ENCODE results near the gene PHKA1.
A peak's percentile ranks its signal among the peaks of the same experiment; 100 is the strongest.

The PHKA1 gene

DNA sequence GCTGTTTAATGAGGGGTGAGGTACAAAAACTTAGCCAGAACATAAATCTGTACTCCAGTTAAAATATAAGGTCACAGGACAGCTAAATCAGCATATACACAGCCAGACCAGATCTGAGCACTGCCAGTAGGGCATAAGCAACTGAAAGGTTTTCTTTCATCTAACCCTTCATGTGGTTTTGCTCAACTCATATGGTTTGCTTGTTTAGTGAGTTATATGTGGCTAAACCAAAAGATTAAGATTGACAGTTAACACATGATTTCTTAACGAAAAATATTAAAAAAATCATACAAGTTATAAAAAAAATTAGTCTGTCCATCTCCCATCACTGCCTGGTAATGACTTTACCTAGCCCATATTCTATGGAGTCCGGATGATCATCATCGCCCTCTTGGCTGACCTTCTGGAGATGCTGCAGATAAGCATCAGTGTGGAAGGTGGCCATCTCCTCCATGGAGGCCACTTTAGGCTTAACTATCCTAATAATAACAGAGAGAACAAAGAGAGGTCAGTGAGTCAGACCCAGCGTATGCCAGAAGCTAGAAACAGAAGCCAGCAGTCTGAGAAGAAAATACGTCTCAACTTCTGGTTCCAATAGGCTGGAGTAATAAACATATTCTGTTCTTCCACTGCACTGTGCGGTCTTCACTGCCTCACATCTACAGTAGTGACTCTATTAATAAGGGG, 145.6 kb downstream of the PHKA1 start:
- TF ChIP-seq FOXM1 (IDR thresholded peaks at IDR 0.05; ENCODE audit: borderline replicate concordance, low read depth) (no peak), CREB1 (IDR thresholded peaks at IDR 0.05; ENCODE audit: low read depth) (no peak), TAF1 (IDR thresholded peaks at IDR 0.05; ENCODE audit: low read depth) (no peak), YY1 (IDR thresholded peaks at IDR 0.05; ENCODE audit: low read depth) (no peak), CEBPB (IDR thresholded peaks at IDR 0.05) (no peak), TEAD4 (IDR thresholded peaks at IDR 0.05) (no peak), EGR1 (IDR thresholded peaks at IDR 0.05) (no peak), TCF12 (IDR thresholded peaks at IDR 0.05; ENCODE audit: low read depth) (no peak), ZBTB7A (IDR thresholded peaks at IDR 0.05; ENCODE audit: low read depth) (no peak), RAD21 (IDR thresholded peaks at IDR 0.05; ENCODE audit: low read depth) (no peak), NFIC (IDR thresholded peaks at IDR 0.05) (no peak)
- TF ChIP-seq, protein P1, sequence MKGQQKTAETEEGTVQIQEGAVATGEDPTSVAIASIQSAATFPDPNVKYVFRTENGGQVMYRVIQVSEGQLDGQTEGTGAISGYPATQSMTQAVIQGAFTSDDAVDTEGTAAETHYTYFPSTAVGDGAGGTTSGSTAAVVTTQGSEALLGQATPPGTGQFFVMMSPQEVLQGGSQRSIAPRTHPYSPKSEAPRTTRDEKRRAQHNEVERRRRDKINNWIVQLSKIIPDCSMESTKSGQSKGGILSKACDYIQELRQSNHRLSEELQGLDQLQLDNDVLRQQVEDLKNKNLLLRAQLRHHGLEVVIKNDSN (IDR thresholded peaks at IDR 0.05): no peak
- TF ChIP-seq, protein P2, sequence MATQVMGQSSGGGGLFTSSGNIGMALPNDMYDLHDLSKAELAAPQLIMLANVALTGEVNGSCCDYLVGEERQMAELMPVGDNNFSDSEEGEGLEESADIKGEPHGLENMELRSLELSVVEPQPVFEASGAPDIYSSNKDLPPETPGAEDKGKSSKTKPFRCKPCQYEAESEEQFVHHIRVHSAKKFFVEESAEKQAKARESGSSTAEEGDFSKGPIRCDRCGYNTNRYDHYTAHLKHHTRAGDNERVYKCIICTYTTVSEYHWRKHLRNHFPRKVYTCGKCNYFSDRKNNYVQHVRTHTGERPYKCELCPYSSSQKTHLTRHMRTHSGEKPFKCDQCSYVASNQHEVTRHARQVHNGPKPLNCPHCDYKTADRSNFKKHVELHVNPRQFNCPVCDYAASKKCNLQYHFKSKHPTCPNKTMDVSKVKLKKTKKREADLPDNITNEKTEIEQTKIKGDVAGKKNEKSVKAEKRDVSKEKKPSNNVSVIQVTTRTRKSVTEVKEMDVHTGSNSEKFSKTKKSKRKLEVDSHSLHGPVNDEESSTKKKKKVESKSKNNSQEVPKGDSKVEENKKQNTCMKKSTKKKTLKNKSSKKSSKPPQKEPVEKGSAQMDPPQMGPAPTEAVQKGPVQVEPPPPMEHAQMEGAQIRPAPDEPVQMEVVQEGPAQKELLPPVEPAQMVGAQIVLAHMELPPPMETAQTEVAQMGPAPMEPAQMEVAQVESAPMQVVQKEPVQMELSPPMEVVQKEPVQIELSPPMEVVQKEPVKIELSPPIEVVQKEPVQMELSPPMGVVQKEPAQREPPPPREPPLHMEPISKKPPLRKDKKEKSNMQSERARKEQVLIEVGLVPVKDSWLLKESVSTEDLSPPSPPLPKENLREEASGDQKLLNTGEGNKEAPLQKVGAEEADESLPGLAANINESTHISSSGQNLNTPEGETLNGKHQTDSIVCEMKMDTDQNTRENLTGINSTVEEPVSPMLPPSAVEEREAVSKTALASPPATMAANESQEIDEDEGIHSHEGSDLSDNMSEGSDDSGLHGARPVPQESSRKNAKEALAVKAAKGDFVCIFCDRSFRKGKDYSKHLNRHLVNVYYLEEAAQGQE (IDR thresholded peaks at IDR 0.05; ENCODE audit: low read depth): no peak
- TF ChIP-seq, protein P3, sequence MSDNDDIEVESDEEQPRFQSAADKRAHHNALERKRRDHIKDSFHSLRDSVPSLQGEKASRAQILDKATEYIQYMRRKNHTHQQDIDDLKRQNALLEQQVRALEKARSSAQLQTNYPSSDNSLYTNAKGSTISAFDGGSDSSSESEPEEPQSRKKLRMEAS (IDR thresholded peaks at IDR 0.05): no peak

DNA sequence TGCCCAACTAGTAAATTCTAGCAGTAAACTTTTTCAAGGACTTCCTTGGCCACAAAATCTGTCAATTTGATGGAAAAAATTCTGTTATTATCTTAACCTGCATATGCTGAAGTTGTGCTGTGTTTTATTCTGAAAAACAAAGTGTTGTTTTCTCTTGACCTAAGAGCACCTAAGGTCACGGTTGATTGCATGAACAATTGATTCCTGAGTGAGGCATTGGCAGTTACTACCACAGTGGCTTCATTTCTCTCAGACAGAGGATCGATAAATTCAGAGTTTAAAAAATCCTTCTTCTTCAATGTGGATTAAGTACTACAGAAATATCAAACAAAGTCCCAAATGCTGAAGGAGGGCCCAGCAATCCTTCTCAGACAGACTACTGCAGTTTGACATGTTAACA, 147.7 kb downstream of the PHKA1 start:
- TF ChIP-seq TAF1 (IDR thresholded peaks at IDR 0.05; ENCODE audit: low read depth): no peak
- TF ChIP-seq YY1 (IDR thresholded peaks at IDR 0.05; ENCODE audit: low read depth): no peak
- no peak for TF ChIP-seq FOXM1 (IDR thresholded peaks at IDR 0.05; ENCODE audit: borderline replicate concordance, low read depth)
- no peak for TF ChIP-seq CEBPB (IDR thresholded peaks at IDR 0.05)
- TF ChIP-seq EGR1 (IDR thresholded peaks at IDR 0.05): no peak
- no peak for TF ChIP-seq TEAD4 (IDR thresholded peaks at IDR 0.05)

DNA sequence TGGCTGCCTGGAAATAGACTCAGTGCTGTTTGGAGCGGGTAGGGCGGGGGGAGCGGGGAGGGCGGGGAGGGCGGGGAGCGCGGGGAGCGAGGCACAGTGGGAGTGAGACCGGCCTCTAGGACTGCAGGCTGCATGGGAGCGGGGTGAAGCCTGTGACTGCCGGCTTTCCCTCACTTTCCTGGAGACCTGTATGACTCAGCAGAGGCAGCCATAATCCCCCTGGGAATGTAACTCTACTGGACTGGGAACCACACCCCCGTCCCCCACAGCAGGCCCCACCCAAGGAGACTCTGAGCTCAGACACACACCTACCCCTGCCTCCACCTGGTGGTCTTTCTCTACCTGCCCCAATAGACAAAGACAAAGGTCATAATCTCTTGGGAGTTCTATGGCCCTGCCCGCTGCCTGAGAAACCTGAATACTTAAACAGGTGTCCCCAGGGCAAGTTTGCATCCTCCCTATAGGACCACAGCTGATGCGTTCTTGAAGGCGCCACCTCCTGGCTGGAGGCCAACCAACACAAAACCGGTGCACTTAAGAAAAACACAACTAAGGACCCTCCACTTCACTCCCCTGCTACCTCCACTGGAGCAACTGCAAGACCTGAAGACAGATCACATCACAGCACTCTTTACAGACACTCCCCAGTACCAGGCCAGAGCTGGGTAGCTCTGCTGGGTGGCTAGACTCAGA, 159.5 kb downstream of the PHKA1 start:
- TF ChIP-seq TEAD4 (IDR thresholded peaks at IDR 0.05) (peak; percentile 66), CEBPB (IDR thresholded peaks at IDR 0.05) (no peak), CREB1 (IDR thresholded peaks at IDR 0.05; ENCODE audit: low read depth) (no peak), RAD21 (IDR thresholded peaks at IDR 0.05; ENCODE audit: low read depth) (no peak), NFIC (IDR thresholded peaks at IDR 0.05) (peak; percentile 21; the same call in 1 of the 2 replicates), YY1 (IDR thresholded peaks at IDR 0.05; ENCODE audit: low read depth) (peak; percentile 76), EGR1 (IDR thresholded peaks at IDR 0.05) (no peak), ZBTB7A (IDR thresholded peaks at IDR 0.05; ENCODE audit: low read depth) (no peak), TCF12 (IDR thresholded peaks at IDR 0.05; ENCODE audit: low read depth) (no peak), EP300 (IDR thresholded peaks at IDR 0.05; ENCODE audit: borderline replicate concordance) (no peak), FOXM1 (IDR thresholded peaks at IDR 0.05; ENCODE audit: borderline replicate concordance, low read depth) (no peak), TAF1 (IDR thresholded peaks at IDR 0.05; ENCODE audit: low read depth) (no peak)
- TF ChIP-seq, protein P3 (IDR thresholded peaks at IDR 0.05): no peak
- TF ChIP-seq, protein P2 (IDR thresholded peaks at IDR 0.05; ENCODE audit: low read depth): no peak
- TF ChIP-seq, protein P1 (IDR thresholded peaks at IDR 0.05): no peak

DNA sequence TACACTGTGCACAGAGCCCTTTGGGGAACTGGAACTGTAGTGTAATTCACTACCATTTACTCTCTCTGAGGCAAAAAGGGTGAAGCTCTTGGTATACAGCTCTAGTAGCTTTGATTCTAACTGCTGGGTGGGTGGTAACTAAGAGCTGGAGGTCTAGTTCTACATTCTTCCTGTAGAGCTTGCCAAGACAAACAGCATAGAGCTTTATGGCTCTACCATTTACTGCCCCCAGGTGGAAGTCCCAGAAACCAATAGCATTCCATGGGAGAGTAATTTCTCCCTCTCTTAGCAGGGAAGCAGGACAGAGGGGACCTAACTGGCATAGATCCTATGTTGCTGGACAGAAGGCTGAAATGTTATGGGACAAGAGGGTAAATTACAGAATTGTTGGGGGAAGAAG, 168.1 kb downstream of the PHKA1 start:
- TF ChIP-seq EP300 (IDR thresholded peaks at IDR 0.05; ENCODE audit: borderline replicate concordance) (no peak), FOXM1 (IDR thresholded peaks at IDR 0.05; ENCODE audit: borderline replicate concordance, low read depth) (no peak)
- TF ChIP-seq, protein P1 (IDR thresholded peaks at IDR 0.05): no peak

DNA sequence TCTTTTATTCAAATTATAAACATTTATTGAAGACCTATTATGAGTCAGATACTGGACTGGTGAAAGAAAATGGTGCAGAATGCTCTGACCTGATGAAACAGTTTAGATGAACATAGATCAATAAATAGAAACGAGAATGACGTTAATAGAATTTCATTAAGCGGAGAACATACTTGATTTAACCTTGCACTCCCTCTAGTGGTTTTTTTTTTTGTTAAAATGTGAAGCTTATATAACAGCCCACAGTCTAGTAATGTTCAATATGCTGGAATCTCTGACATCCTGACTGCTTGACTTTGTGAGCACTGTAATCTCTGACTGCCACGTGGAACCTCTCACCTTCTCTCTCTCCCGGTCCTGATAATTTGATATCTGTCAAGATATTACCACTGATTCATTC, 173.8 kb downstream of the PHKA1 start:
- TF ChIP-seq, protein P1 (IDR thresholded peaks at IDR 0.05): no peak
- TF ChIP-seq RAD21 (IDR thresholded peaks at IDR 0.05; ENCODE audit: low read depth): peak; percentile 31; the same call in 1 of the 2 replicates

Data from Ishikawa (cell line).